Right forelimb (tissue), 1 donor: ENCODE measurements around the gene SLC43A3.
A peak's percentile ranks its signal among the peaks of the same experiment; 100 is the strongest.

ENCODE experiments used
- DNase-seq: peaks from one replicate; pipeline ENCODE4 v3.0.0-alpha.2; 2018

The SLC43A3 gene

DNA sequence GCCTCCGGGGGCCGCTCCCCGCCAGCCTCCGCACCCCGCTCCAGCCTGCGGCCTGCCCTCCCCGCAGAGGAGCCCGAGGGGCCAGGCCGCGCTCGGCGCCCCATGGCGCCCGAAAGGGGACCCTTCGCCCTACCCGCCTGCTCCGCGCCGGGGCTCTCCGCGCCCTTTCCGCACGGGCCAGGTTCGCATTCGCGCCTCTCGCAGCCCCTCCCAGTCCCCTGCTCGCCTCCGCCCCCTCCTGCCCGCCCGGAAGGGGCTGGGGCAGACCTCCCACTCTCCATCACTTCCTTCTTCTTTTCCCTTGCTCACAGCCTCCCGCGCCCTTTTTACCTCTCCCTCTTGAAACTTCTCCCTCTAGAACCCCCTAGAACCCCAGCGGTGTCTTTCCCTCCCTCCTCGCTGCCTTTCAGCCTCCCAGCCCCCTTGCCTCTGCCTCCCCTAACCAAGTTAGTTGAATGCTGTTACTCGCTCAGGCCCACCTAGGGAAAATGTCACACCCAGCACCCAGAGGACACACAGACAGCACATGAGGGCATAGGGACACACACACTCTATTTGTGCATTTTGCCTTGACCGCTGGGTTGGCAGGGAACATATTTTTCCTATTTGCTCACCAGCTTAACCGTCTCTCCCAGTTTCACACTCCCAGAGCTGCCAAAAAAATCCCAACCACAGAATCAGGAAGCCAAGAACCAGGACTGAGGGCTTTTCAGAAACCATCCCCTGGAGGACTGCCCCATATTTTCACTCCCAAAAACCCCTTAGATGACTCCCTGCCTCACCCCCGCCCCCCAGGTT is at the start of gene SLC43A3:
TSS of gene SLC43A3 (minus strand) at position 193 of the 798 bp plus-strand sequence. CDS start 949 bp downstream, outside the sequence.
- DNase-seq: peak; percentile 88

DNA sequence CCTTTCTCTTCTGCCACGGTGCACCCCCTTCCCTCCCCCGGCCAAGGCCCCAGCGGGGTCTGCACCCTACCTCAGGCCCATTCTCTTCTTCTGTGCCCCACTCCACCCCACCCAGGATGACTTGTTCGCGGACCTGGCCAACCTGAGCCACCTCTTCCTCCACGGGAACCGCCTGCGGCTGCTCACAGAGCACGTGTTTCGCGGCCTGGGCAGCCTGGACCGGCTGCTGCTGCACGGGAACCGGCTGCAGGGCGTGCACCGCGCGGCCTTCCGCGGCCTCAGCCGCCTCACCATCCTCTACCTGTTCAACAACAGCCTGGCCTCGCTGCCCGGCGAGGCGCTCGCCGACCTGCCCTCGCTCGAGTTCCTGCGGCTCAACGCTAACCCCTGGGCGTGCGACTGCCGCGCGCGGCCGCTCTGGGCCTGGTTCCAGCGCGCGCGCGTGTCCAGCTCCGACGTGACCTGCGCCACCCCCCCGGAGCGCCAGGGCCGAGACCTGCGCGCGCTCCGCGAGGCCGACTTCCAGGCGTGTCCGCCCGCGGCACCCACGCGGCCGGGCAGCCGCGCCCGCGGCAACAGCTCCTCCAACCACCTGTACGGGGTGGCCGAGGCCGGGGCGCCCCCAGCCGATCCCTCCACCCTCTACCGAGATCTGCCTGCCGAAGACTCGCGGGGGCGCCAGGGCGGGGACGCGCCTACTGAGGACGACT is 49.3 kb upstream of the SLC43A3 start:
- no peak for DNase-seq

DNA sequence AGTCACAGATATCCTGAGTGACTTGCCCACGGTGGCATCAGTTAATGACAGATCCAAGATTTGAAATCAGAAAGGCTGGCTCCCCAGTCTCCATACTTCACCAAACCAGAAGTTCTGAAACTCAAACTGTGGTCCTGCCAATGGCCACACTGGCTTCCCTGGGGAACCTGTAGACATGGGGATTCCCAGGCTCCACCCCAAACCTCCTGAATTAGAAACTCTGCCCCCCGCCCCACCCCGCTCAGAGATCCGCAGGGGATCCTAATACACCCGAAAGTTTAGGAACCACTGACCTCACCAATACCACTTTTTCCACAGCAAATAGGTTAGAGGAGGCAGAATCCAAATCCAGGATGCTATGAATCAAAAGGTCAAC is 48.7 kb upstream of the SLC43A3 start:
- no peak for DNase-seq

DNA sequence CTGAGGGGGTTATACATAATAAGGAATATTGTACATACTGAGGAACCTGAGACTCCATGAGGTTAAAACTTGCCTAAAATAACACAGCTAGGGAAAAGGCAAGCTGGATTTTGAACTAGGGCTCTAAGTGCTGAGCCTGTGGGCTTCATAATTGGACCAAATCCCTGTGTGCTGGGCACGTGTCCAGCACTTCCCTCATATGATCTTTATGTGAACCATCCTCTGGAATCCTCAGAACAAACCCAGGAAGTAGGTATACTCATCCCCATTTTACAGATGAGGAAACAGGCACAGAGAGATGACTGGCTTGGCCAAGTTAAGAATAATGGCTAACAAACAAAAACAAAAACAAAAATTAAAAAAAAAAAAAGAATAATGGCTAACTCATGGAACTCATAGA is 48.3 kb upstream of the SLC43A3 start:
- no peak for DNase-seq

DNA sequence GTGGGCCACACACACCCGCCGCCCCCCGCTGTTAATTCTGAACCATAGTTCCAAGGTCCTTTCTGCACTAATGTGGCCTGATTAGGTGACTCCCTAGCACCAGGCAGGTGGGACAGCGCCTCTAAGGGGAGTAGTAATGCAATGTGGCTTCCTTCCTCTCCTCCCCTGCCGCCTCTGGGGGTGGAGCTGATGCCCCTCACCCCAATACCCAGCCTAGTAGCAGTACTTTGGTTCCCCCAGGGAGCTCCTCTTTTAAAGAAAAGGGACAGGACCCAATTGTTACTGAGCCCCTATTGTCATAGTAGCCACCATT is 47.8 kb upstream of the SLC43A3 start:
- no peak for DNase-seq

DNA sequence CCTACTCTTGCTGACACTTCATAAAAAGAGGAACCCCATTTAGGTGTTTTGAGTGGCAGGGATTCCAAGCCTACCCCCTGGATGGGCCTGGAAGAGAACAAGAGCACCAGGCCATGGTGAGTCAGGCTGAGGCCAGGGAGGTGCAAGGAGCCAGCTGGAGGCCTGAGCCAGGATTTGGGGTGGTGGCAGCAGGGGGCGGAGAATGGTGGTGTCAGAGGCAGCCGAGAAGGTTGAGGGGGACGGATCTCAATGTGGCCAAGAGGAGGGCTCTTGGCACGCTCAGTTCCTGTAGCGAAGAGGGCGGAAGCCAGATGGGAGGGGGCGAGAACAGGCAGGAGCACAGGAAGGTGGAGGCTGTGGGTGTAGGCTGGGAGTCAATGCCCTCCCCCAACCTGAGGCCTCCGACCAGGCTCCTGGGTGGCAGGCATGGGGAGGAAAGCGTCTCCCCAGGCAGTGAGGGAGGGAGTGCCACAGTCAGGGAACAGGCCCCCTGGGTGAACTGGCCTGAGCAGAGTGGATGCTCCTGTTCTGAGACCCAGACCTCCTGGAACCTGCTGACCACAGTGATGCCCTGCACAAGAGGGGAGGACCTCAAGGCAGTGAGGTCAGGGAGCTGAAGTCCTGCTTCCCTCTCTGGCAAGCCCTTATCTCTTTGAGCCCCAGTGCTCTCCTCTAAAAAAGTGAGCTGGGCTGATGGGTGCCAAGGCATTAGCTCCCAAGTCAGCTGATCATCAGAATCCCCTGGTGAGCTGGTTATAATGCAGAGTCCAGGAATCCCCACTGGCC is 47.3 kb upstream of the SLC43A3 start:
- peak; percentile 56 for DNase-seq

DNA sequence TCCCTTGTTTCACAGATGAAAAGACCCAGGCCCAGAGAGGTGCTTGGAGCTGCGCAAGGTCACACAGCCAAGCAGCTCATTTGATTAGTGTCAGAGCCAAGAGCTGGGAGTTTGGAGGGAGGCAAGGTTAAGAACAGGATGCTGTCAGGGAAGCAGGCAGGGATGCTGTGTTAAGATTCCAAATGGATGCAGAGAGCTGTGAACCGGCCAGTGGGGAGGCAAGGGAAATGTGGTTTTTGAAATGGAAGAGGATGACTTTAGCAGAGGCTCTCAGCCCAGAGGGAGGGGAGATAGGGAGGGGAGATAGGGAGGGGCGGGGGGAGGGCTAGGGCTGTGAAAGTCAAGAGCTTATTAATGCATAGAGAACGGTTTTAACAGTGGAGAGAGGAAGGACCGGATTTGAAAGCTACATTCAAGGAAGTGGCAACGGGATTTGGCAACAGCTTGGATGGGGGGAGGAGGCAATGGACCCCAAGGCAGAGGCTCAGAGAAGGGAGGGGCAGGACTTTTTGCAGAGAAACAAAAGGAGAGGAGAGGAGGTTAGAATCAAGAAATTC is 46.4 kb upstream of the SLC43A3 start:
- no peak for DNase-seq

DNA sequence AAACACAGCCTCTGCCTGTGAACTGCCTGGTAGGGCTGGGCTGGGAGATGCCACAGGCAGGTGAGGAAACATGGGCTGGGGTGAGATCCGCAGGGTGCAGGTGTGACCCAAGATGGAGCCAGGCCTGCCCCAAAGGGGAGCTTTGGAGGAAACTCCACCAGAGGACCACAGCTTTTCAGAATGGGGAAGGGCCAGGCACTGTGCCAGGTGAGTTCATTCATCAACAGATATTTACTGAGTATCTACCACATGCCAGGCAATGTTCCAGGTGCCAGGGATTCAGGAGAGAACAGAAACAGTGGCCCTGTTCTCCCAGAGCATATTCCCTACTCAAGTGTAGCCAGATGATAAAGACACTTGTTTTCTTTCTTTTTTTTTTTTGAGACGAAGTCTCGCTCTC is 44.6 kb upstream of the SLC43A3 start:
- DNase-seq: peak; percentile 22

DNA sequence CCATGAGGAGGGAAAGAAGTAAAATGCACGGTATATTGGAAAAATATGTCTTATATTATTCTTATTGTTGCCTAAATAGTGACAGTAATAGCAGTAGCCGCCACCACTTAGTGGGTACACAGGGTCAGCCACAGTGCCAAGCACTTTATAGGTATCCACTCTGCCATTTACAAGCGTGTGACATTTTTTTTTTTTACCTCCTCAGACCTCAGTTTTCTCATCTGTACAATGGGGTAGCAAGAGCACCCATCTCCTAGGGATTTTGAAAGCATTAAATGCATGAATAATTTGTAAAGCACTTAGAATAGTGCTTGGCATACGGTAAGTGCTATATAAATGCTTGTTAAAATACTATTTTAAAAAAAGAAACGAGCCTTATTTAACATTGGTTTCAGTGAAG is 42.3 kb upstream of the SLC43A3 start:
- DNase-seq: no peak

DNA sequence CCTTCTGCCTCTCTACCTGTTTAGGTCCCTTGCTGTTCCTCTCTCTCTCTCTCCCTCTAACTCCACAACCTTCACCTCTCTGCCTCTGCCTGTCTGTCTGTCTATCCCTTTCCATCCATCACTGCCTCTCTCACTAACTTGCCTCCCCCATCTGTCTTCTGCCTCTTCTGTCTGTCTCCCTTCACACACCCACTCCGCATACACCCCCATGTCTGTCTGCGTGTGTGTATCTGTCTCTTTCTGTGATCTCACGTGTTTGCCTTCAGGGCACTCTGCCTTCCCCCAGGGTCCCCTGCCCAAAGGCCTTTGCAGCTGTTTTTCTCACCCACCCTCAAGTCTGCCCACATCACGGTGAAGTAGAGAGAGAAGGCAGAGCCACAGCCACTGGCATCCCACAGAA is 41.4 kb upstream of the SLC43A3 start:
- peak; percentile 20 for DNase-seq

DNA sequence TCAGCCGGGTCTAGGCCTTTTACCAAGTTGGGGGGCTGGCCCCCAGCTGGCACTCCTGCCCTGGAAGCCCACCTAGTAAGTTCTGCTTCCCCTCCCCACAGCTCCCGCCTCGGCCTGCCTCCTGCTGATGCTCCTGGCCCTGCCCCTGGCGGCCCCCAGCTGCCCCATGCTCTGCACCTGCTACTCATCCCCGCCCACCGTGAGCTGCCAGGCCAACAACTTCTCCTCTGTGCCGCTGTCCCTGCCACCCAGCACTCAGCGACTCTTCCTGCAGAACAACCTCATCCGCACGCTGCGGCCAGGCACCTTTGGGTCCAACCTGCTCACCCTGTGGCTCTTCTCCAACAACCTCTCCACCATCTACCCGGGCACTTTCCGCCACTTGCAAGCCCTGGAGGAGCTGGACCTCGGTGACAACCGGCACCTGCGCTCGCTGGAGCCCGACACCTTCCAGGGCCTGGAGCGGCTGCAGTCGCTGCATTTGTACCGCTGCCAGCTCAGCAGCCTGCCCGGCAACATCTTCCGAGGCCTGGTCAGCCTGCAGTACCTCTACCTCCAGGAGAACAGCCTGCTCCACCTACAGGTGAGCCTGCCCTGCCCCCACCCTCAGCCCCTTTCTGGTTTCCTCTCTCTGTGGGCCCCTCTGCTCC is 40.7 kb upstream of the SLC43A3 start:
- DNase-seq: peak; percentile 30

DNA sequence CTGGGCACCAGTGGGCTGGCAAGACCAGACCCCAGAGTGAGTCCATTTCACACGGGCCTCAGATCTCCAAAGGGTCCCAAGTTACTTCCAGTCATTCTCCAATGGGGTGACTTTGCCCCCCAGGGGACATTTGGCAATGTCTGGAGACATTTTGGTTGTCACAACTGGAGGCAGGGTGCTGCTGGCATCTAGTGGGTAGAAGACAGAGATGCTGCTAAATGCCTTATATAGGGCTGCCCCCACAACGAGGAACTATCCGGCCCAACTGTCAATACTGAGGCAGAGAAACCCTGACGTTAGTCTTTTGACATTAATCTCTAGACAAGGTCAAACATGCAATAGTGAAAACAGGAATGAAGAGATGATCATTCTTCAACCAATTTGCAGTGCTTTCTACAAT is 39.8 kb upstream of the SLC43A3 start:
- DNase-seq: peak; percentile 11

DNA sequence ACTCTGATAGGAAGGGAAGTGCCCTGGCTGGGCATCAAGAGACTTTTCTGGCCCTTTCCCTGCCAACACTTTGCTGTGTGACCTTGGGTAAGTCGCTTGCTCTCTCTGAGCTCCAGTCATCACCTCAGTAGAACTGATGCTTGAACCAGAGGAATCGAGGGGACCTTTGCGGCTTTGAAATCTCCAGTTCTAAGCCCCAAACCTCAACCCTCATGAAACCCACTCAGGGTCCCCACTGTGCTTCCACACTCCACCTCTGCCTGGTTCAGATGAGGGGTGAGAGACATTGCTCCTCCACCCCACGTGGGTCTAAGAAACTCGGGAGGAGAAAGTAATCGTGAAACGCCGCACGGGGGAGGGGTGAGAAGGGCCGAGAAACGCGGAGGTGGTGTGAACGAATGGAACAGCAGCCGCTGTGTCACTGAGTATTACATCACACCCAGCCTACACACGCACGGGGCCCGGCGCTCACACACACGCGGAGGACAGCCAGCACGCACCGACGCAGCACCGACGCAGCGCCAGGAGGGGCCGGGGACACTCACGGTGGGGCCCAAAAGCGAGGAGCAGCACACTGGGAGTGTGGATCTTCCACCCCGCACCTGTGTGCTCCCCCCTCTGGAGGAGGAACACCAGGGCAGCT is 37.7 kb upstream of the SLC43A3 start:
- DNase-seq: peak; percentile 35

DNA sequence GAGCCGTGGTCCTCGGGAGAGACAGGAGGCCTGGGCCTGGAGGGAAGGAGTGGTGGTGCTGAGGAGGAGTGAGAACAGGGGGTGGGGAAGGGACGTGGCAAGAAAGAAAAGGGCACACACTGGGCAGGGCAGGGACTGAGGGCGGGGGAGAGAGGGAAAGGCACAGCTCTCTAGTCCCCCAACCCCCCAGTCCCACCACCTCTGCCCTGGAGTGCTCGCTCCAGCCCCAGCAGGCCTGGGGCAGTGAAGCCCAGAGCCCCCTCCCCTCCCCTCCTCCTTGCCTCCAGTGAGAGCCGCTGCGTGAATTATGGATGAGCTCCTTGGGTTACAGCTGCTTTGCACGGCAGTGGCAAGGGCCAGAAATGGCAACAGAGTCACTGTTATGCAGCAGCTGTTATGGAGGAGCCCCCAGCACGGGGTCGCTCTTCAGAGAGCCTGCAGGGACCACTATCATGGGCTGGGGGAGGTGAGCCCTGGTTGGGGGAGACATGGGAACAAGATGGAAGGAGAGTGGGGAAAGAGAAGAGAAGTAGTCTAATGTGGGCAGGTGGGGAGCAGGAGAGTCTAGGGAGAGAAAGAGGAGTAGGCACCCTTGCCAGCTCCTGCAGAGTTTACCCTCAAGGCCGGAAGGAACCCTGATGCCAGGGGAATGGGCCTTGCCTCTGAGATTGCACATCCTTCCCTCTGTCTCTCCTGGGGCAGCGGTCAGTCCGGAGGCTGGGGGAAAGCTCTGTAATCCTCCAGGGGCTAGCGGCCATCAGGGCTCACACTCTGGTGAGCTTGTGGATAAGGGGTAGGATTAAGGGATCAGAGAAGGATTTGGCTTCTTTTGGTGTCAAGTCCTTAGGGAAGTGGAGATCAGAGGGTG is 37.0 kb upstream of the SLC43A3 start:
- peak; percentile 13 for DNase-seq

DNA sequence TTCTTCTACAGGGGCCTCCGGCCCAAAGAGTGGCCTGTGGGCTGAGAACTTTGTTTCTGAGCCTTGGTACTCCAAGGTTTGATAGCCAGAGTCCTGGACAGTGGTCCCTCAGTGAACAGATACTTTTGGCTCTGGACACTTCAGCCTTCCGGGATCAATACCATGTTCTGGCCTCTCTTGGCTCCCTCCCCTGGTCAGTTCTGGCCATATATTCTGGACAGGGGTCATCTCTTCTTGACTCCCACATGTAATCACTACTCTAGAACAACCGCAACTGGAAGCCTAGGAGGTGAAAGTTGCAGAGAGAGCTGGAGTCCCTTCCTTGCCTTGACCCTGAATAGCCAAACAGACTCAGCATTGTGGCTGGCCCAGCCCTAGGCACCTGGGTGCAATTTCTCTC is 35.7 kb upstream of the SLC43A3 start:
- DNase-seq: no peak

DNA sequence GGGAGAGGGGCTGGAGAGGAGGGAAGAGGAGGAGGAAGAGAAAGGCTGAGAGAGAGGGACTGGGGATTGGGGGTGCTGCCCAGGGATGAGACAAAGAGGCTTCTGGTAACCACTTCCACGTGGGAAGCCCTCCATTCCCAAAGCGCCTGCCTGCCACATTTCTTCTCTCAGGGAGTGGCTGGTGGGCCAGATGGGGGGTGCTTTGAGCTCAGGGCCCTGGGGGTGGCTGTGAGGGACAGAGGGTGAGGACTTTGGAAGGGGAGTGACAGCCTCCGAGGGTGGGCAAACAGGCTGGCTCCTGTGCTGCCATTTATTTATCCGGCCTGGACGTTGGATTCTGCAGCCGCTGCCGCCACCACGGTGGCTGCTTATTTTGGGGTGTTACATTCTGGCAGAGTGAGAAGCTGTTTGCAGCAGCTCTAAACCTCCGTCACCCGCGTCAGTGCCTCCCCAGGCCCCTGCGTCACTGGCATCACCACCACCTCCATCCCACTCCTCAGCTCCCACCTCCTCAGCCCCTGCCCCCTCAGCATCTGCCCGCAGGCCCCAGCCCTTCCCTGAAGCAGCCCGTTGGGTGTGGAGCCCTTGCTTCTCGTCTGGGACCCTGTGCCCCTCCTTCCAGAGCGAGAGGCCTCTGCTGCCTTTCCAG is 35.0 kb upstream of the SLC43A3 start:
- DNase-seq: no peak

DNA sequence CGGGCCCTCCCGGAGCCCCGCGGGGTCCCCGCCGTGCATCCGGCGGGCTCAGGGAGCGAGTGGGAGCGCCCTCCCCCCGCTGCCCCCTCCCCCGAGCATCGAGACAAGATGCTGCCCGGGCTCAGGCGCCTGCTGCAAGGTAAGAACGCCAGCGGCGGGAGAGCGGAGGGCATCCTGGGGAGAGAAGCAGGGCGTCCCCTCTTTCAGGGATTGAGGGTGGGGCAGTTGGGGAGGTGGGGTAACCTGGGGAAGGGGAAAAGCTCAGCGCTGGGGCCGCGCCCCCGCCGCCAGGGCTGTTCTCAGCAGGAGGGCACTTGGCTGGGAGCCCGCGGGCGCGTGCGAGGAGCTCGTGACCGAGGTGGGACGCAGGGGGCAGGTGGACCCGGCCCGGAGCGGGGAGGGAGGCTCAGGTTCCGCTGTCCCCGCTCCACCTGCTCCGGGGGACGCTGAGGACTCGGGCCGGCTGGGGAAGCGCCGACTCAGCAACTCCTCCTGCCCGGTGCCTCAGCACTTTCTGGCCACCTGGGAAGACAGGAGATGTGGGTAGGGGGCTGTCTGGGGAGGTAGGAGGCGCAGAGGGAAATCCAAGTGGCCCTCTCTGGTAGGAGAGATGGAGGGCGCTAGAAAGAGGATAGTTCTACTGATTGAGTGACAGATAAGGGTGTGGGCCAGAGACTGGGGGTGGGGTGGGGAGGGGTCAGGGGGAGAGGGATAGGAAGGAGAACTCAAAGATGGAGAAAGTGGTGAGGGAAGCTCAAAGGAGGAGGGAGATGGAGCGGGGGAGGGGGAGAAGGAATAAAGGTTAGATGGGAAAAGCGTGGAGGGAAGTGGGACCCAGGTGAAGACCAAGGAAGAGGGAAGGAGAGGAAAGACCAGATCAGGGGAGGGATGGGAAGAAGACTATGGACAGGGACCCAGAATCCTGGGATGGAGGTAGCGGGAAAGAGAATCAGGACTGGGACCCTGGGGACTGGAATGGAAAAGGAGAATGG is 34.1 kb upstream of the SLC43A3 start:
- no peak for DNase-seq

DNA sequence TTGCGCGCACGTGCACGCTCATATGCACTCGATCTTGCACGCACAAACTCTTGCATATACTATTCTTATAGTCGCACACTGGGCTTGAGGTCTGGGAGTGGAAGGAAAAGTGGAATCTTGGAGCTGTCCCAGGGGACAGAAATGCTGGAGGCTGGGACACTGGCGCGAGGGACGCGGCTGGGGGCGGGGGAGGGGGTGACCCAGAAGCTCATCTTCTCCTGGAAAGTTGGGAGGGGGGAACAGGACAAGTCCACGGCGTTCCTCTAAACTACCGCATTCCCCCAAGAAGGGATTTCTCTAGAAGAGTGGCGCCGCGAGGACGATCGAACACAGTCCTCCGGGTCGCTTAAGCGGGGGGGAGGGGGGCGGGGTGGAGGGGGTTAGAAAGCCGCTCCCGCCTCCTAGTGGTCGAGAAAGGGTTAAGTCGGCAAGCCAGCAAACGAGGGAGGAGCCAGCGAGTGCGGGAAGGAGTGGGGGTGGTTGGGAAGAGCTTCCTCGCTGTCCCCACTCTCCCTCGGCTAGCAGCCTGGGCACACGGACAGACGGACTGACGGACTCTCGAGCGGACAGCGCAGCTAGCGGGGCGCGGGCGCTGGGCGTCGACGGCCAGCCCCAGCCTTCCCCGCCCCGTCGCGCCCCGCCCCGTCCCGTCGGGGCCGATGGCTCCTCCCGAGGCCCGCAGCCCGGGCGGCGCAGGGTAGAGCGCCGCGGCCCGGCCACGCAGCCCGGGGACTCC is 33.3 kb upstream of the SLC43A3 start, which contains the start of gene RTN4RL2:
TSS of gene RTN4RL2 (plus strand) at position 507 of the 736 bp plus-strand sequence. CDS start 338 bp downstream, outside the sequence.
- peak; percentile 71 for DNase-seq
